HCT116 (cell line): Measurements from ENCODE around the gene A4GALT. TPM values are rescaled to one million over a fixed set of nuclear protein-coding genes. Genes with fewer than 3 reads are reported as not detected.

Experiments used
- ATAC-seq: fragments of 200-7000 bp; cut with Tn5 transposase; 2 replicates; pipeline ENCODE4 v1.9.1; 2020; ENCODE audit warnings: mild to moderate bottlenecking, moderate library complexity
- BruUV-seq: library from RNA; stranded (reverse); fragments of 400-500 nt; replicated peaks from 2 replicates; lab custom pipeline; 2021; lab: Mats Ljungman, UMichigan
- CTCF ChIA-PET: fragments of 300-600 bp; sonication (Branson Sonifier 250); formaldehyde crosslinking; loops from one replicate; lab custom pipeline; 2021; ENCODE audit warnings: antibody characterized with exemption; lab: Charles Lee
- POLR2A ChIA-PET: fragments of 300-600, 350-600 bp; sonication (Branson Sonifier 250); formaldehyde crosslinking; loops from one replicate; lab custom pipeline; 2021; ENCODE audit warnings: antibody characterized with exemption; lab: Charles Lee
- RAD21 ChIA-PET, 2 experiments: fragments of 300-600 bp; sonication (Branson Sonifier 250); formaldehyde crosslinking; loops; one replicate each; lab custom pipeline; 2023; ENCODE audit warnings: low total read pairs in 2 of 2; ENCODE audit not compliant: uncharacterized antibody in 2 of 2, unreplicated experiment in 2 of 2, low non-redundant PET in 1 of 2; lab: Charles Lee
- DNase-seq: peaks from one replicate; pipeline ENCODE4 v3.0.0-alpha.2; 2010; ENCODE audit warnings: low read depth, low spot score
- H2AFZ ChIP-seq: fragments of 200-600 bp; shearing (Covaris generic), sonication (generic); 2 replicates; pipeline ENCODE4 v1.6.1; 2017; ENCODE audit warnings: low read depth, mixed run types, mixed read lengths, antibody characterized with exemption, low read length; ENCODE audit not compliant: poor library complexity, severe bottlenecking
- H3K27ac ChIP-seq: 2 replicates; pipeline ENCODE4 v1.5.1; 2012; ENCODE audit warnings: low read depth, low read length
- H3K27me3 ChIP-seq: fragments of 200-600 bp; sonication (generic); 2 replicates; pipeline ENCODE4 v1.6.1; 2016; ENCODE audit warnings: mixed run types, low read length, mixed read lengths; ENCODE audit not compliant: insufficient read depth
- H3K36me3 ChIP-seq, 2 experiments: fragments of 200-500 bp in 1 of 2; fragments of 200-600 bp in 1 of 2; sonication (Bioruptor generic) in 1 of 2; sonication (generic) in 1 of 2; 2 replicates each; pipeline versions ENCODE4 v1.5.1 to v1.6.1; 2014 to 2016; ENCODE audit warnings: low read length in 2 of 2, inconsistent platforms in 1 of 2, mixed read lengths in 1 of 2, mixed run types in 1 of 2; ENCODE audit not compliant: insufficient read depth in 2 of 2, control insufficient read depth in 1 of 2
- H3K4me1 ChIP-seq, 2 experiments: fragments of 200-600 bp in 1 of 2; sonication (generic) in 1 of 2; 2 replicates each; pipeline versions ENCODE4 v1.5.1 to v1.6.1; 2012 to 2017; ENCODE audit warnings: low read length in 2 of 2, inconsistent platforms in 1 of 2, mild to moderate bottlenecking in 1 of 2, mixed read lengths in 1 of 2, mixed run types in 1 of 2, moderate library complexity in 1 of 2; ENCODE audit not compliant: insufficient read depth in 2 of 2, control insufficient read depth in 1 of 2
- H3K4me2 ChIP-seq: fragments of 200-600 bp; sonication (generic); 2 replicates; pipeline ENCODE4 v1.6.1; 2017; ENCODE audit warnings: mixed run types, low read length, mixed read lengths
- H3K4me3 ChIP-seq, 2 experiments: fragments of 200-600 bp in 1 of 2; sonication (generic) in 1 of 2; replicated peaks in 1 of 2; 2 replicates each; pipeline ENCODE4 v1.5.1; 2011 to 2016; ENCODE audit warnings: low read length in 2 of 2, control low read depth in 1 of 2, low read depth in 1 of 2, mild to moderate bottlenecking in 1 of 2, mixed read lengths in 1 of 2, mixed run types in 1 of 2
- H3K79me2 ChIP-seq: fragments of 200-600 bp; sonication (generic); 2 replicates; pipeline ENCODE4 v1.6.1; 2017; ENCODE audit warnings: mild to moderate bottlenecking, mixed run types, low read length, moderate library complexity, mixed read lengths; ENCODE audit not compliant: insufficient read depth
- H3K9ac ChIP-seq: fragments of 200-600 bp; sonication (generic); 2 replicates; pipeline ENCODE4 v1.6.1; 2016; ENCODE audit warnings: low read length, mixed read lengths
- H3K9me2 ChIP-seq: fragments of 200-600 bp; sonication (generic), shearing (Covaris generic); 2 replicates; pipeline ENCODE4 v1.6.1; 2017; ENCODE audit warnings: mixed run types, mild to moderate bottlenecking, moderate library complexity; ENCODE audit not compliant: insufficient read depth
- H3K9me3 ChIP-seq, 2 experiments: fragments of 200-500 bp in 1 of 2; fragments of 200-600 bp in 1 of 2; sonication (Bioruptor generic) in 1 of 2; sonication (generic) in 1 of 2; 2 replicates each; pipeline ENCODE4 v1.6.1; 2014 to 2017; ENCODE audit warnings: low read length in 2 of 2, mixed read lengths in 2 of 2, inconsistent platforms in 1 of 2, low read depth in 1 of 2, mild to moderate bottlenecking in 1 of 2, mixed run types in 1 of 2, moderate library complexity in 1 of 2; ENCODE audit not compliant: control insufficient read depth in 1 of 2, insufficient read depth in 1 of 2
- H4K20me1 ChIP-seq: fragments of 200-600 bp; sonication (generic), shearing (Covaris generic); 2 replicates; pipeline ENCODE4 v1.6.1; 2017; ENCODE audit warnings: mixed run types, mild to moderate bottlenecking, moderate library complexity; ENCODE audit not compliant: insufficient read depth
- CEBPB ChIP-seq: IDR thresholded peaks from 2 replicates; pipeline ENCODE4 v1.6.1; 2012; ENCODE audit warnings: low read depth
- EGR1 ChIP-seq: IDR thresholded peaks from 2 replicates; pipeline ENCODE4 v1.6.1; 2012; ENCODE audit warnings: low read depth
- ELF1 ChIP-seq: IDR thresholded peaks from 2 replicates; pipeline ENCODE4 v1.6.1; 2012; ENCODE audit warnings: low read depth, borderline replicate concordance
- EZH2 ChIP-seq: fragments of 200-600 bp; sonication (generic); IDR thresholded peaks from 2 replicates; pipeline ENCODE4 v1.6.1; 2017; ENCODE audit warnings: antibody characterized with exemption, mixed run types
- FOSL1 ChIP-seq: IDR thresholded peaks from 2 replicates; pipeline ENCODE4 v1.6.1; 2012; ENCODE audit warnings: low read depth
- JUND ChIP-seq: IDR thresholded peaks from 2 replicates; pipeline ENCODE4 v1.6.1; 2012
- MAX ChIP-seq: IDR thresholded peaks from 2 replicates; pipeline ENCODE4 v1.6.1; 2012
- POLR2A ChIP-seq: IDR thresholded peaks from 2 replicates; pipeline ENCODE4 v1.7.0; 2011; ENCODE audit warnings: borderline replicate concordance; ENCODE audit not compliant: insufficient read depth, insufficient read length; ENCODE audit errors: extremely low read depth
- SIN3A ChIP-seq: IDR thresholded peaks from 2 replicates; pipeline ENCODE4 v1.6.1; 2012; ENCODE audit warnings: low read depth
- SP1 ChIP-seq: IDR thresholded peaks from 2 replicates; pipeline ENCODE4 v1.6.1; 2012; ENCODE audit warnings: low read depth
- SRF ChIP-seq: IDR thresholded peaks from 2 replicates; pipeline ENCODE4 v1.6.1; 2012; ENCODE audit warnings: low read depth
- TCF7L2 ChIP-seq: IDR thresholded peaks from 2 replicates; pipeline ENCODE4 v1.7.0; 2011; ENCODE audit warnings: borderline replicate concordance, inconsistent platforms; ENCODE audit not compliant: insufficient read depth, insufficient read length; ENCODE audit errors: extremely low read depth
- YY1 ChIP-seq: IDR thresholded peaks from 2 replicates; pipeline ENCODE4 v1.6.1; 2011; ENCODE audit warnings: low read length, low read depth, moderate library complexity, mild to moderate bottlenecking; ENCODE audit not compliant: insufficient replicate concordance; ENCODE audit errors: extremely low read depth
- ZFX ChIP-seq: fragments of 450-650 bp; IDR thresholded peaks from 2 replicates; pipeline ENCODE4 v1.6.1; 2017
- ZNF274 ChIP-seq: fragments of 200-500 bp; sonication (Bioruptor generic); IDR thresholded peaks from 2 replicates; pipeline ENCODE4 v1.6.1; 2014; ENCODE audit warnings: mild to moderate bottlenecking, low read depth, low read length, inconsistent platforms
- intact Hi-C: fragments of 100-400 bp; cut with micrococcal nuclease; formaldehyde crosslinking; loops from 2 replicates; pipeline ENCODE4 v1.10.0; 2022
- total RNA-seq: library from RNA; stranded (reverse); gene quantifications from one replicate; pipeline ENCODE4 v1.2.1, GENCODE V29; 2021; ENCODE audit not compliant: unreplicated experiment

Gene A4GALT
- total RNA-seq, 1 experiment from 2014 or later: 16.0 TPM

- H3K9me3 ChIP-seq: peaks cover 0 to 9% of the 10 kb centered on the region in 2 experiments; a peak in 1 of 4 replicates
- H3K79me2 ChIP-seq: peaks cover 49% of the 10 kb centered on the region; the same call in 1 of the 2 replicates
- no peak for TF ChIP-seq POLR2A
- TF ChIP-seq YY1: no peak
- no peak for TF ChIP-seq FOSL1
- no peak for TF ChIP-seq SP1
- no peak for TF ChIP-seq EZH2
- no peak for TF ChIP-seq CEBPB
- no peak for TF ChIP-seq MAX
- H3K27ac ChIP-seq: no peak overlapping the region
- no peaks in the 10 kb centered on the region for H4K20me1 ChIP-seq
- no peaks in the 10 kb centered on the region for H3K27me3 ChIP-seq
- DNase-seq: no peak
- ChIA-PET CTCF (no interaction called here), POLR2A (no interaction called here), RAD21 (no interaction called here)
- H3K4me2 ChIP-seq: no peak overlapping the region
- intact Hi-C loops: no loop called here
- H3K36me3 ChIP-seq: no peaks in the 10 kb centered on the region
- ATAC-seq: no peak
- no TSS peak for BruUV-seq
- H2AFZ ChIP-seq: no peak overlapping the region
- H3K9ac ChIP-seq: no peak overlapping the region
- no peak overlapping the region for H3K4me3 ChIP-seq
- H3K4me1 ChIP-seq: peaks cover 36 to 59% of the 10 kb centered on the region in 2 experiments
- H3K9me2 ChIP-seq: no peaks in the 10 kb centered on the region
Observed at GRCh38 chr22:42714308-42714707, 6.4 kb downstream of the A4GALT start.

DNA sequence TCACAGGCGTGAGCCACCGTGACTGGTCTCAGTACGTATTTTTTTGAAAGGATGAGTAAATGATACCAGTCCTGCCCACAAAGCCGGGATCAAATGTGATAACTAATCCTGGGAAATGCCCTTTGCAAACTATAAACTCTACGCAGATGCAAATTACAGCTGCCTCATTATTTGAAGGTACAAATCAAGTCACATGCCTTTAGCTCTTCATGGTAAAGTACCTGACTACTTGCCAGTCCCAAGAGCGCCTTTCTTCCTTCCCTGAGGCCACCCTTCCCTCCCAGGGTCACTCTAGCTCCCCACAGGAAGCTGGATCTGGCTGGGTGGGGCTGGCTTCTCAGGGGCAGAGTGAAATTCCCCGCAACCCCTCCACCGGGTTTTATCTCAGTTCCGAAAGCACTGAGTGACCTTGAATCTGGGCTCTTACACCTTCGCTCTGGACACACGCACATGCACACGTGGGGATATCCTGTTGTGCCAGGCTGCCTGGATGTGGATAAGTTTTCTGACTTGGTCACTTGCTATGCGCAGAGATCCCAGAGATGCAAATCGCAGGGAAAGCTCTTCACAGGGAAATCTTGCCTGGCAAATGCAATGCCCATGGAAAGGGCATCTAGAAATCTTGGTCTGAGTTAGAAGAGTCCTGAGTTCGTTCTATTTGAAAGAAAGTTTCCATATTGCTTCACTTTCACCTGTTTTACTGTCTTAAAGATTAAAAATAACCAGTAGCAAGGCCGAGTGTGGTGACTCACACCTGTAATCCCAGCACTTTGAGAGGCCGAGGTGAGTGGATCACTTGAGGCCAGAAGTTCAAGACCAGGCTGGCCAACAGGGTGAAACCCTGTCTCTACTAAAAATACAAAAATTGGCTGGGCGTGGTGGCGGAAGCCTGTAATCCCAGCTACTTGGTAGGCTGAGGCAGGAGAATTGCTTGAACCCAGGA is 8.5 kb downstream of the A4GALT start:
- H3K27ac ChIP-seq: no peak overlapping the region
- ChIA-PET CTCF (no interaction called here), POLR2A (no interaction called here), RAD21 (no interaction called here)
- ATAC-seq: peak; percentile 25
- peaks cover 16 to 40% of the 10 kb centered on the region in 2 experiments; a peak in 3 of 4 replicates for H3K4me1 ChIP-seq
- intact Hi-C loops: no loop called here
- no peak overlapping the region for H3K4me3 ChIP-seq
- DNase-seq: no peak
- H4K20me1 ChIP-seq: no peaks in the 10 kb centered on the region
- H3K9ac ChIP-seq: 0 out of 2 replicates have a peak overlapping the region, but pooled peaks have one; percentile 23
- no peaks in the 10 kb centered on the region for H3K27me3 ChIP-seq
- no peaks in the 10 kb centered on the region for H3K36me3 ChIP-seq
- peaks cover 0 to 9% of the 10 kb centered on the region in 2 experiments; a peak in 1 of 4 replicates for H3K9me3 ChIP-seq
- no peaks in the 10 kb centered on the region for H3K9me2 ChIP-seq
- H2AFZ ChIP-seq: no peak overlapping the region
- peak overlapping the region; percentile 12 for H3K4me2 ChIP-seq
- TF ChIP-seq ZFX (no peak), JUND (no peak; the same call in 1 of the 2 replicates), ELF1 (no peak), ZNF274 (no peak), TCF7L2 (no peak), FOSL1 (no peak), MAX (no peak), EGR1 (no peak), SRF (no peak), POLR2A (no peak), SIN3A (no peak), EZH2 (no peak)
- H3K79me2 ChIP-seq: peaks cover 60% of the 10 kb centered on the region
- BruUV-seq: no TSS peak
